ENCODE data around the gene VPS16. TPM values are rescaled to one million over a fixed set of nuclear protein-coding genes. Genes with fewer than 3 reads are reported as not detected.

VPS16 gene
- total and polyA plus RNA-seq, 2 of the 8 experiments (the other 6 are each of a cell fraction or from before 2014, with no cell fraction given) = 23.8 to 25.9 TPM

DNA sequence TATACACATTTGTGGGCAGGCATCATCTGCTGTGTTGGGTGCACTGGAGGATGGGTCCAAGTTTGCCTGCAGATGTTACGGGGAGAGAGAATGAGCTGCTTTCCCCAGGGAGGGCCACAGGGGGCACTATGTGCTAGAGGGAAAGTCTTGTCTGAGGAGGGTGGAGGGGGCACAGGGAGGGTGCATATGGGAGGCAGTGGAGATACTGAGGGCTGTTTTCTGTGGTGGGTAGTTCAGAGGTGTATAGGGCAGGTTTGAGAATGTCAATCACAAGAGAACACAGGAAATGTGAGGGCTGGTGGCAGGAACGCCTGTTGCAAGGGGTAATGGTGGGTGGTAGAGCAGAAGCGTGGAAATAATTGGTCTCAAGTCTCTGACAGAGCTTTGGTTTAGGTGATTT is 25.1 kb downstream of the VPS16 start:
- H2AFZ ChIP-seq (ENCODE audit: low read length) = no peak overlapping the region
- DNase-seq (ENCODE audit: low read depth in 1 of 2, low spot score in 2 of 2) = peak in 1 of 2 experiments; percentile 73
- H2BK12ac ChIP-seq (ENCODE audit: low read depth, low read length) = no peak overlapping the region
- 82% methylated on average over 3 of the region's 3 CpGs; no CpG with 5 or more reads in 1 of the 2 experiments for WGBS, 2 experiments (ENCODE audit: extremely low coverage in 1 of 2, insufficient coverage in 1 of 2, insufficient read length in 1 of 2, insufficient replicate concordance in 2 of 2, low coverage in 1 of 2, low lambda C conversion rate in 2 of 2, missing lambda C conversion rate in 1 of 2)
- H2AK5ac ChIP-seq (ENCODE audit: low read depth, low read length) = no peak overlapping the region
- H3K9me3 ChIP-seq (ENCODE audit: insufficient read depth in 2 of 2, low read depth in 1 of 2, low read length in 1 of 2) = no peaks in the 10 kb centered on the region
- no peaks in the 10 kb centered on the region for H3K79me1 ChIP-seq (ENCODE audit: low read depth, low read length)
- no peak overlapping the region for H3K14ac ChIP-seq (ENCODE audit: insufficient read length)
- no peaks in the 10 kb centered on the region; a peak in 1 of 7 replicates for H3K4me1 ChIP-seq (replicated peaks in 1 of 4; ENCODE audit: control insufficient read depth in 3 of 4, insufficient read depth in 4 of 4, low read length in 3 of 4)
- no peak overlapping the region for H3K4me2 ChIP-seq (ENCODE audit: insufficient read depth in 1 of 2, low read depth in 2 of 2, low read length in 2 of 2)
- peaks cover 0 to 3% of the 10 kb centered on the region in 2 experiments for H4K20me1 ChIP-seq (replicated peaks in 1 of 2; ENCODE audit: control insufficient read depth in 1 of 2, insufficient read depth in 2 of 2, low read length in 2 of 2)
- H3K23me2 ChIP-seq (ENCODE audit: low read depth, low read length) = no peaks in the 10 kb centered on the region
- no peak overlapping the region for H2BK120ac ChIP-seq (replicated peaks; ENCODE audit: low read depth, low read length)
- no peak overlapping the region for H2BK20ac ChIP-seq (ENCODE audit: low read length)
- H3K27me3 ChIP-seq (replicated peaks in 1 of 4; ENCODE audit: control insufficient read depth in 3 of 4, extremely low read depth in 1 of 4, insufficient read depth in 3 of 4, low read length in 3 of 4) = no peaks in the 10 kb centered on the region; a peak in 2 of 7 replicates
- H3K56ac ChIP-seq (replicated peaks; ENCODE audit: insufficient read length, low read depth, low read length) = no peak overlapping the region
- no peak overlapping the region for H4K8ac ChIP-seq (ENCODE audit: extremely low read depth, insufficient read depth, low read length)
- CTCF ChIA-PET (ENCODE audit: partially characterized antibody) = interaction anchor here (0.5 to 4.6 kb wide), 43 partner anchors 11 to 425 kb away, joined by 3 to 23 read pairs (median 4); partner anchors contain the start of genes CPXM1 and GNRH2
- no peak overlapping the region for H3K4ac ChIP-seq (replicated peaks; ENCODE audit: insufficient read length, low read depth, low read length)
- no peak overlapping the region for H3K27ac ChIP-seq (ENCODE audit: low read depth, low read length)
- POLR2A ChIA-PET (ENCODE audit: partially characterized antibody) = interaction anchor here (0.6 to 1.5 kb wide), 3 partner anchors 13 to 473 kb away, joined by 3 read pairs; no protein-coding TSS in a partner anchor
- H3K9ac ChIP-seq (replicated peaks in 1 of 4; ENCODE audit: extremely low read depth in 1 of 4, low read depth in 3 of 4, low read length in 3 of 4) = no peak overlapping the region
- TF ChIP-seq RAD21 (IDR thresholded peaks at IDR 0.05 in 1 of 2, conservative IDR thresholded peaks at IDR 0.05 in 1 of 2; ENCODE audit: low read depth in 2 of 2, low read length in 2 of 2) (peak; percentile 74 to 76), TEAD4 (IDR thresholded peaks at IDR 0.05; ENCODE audit: low read depth, low read length) (no peak), SAP30 (IDR thresholded peaks at IDR 0.05; ENCODE audit: insufficient read depth, insufficient replicate concordance, low read length) (no peak), CBX5 (IDR thresholded peaks at IDR 0.05; ENCODE audit: low read depth, low read length) (no peak)
- TF ChIP-seq, protein P1, sequence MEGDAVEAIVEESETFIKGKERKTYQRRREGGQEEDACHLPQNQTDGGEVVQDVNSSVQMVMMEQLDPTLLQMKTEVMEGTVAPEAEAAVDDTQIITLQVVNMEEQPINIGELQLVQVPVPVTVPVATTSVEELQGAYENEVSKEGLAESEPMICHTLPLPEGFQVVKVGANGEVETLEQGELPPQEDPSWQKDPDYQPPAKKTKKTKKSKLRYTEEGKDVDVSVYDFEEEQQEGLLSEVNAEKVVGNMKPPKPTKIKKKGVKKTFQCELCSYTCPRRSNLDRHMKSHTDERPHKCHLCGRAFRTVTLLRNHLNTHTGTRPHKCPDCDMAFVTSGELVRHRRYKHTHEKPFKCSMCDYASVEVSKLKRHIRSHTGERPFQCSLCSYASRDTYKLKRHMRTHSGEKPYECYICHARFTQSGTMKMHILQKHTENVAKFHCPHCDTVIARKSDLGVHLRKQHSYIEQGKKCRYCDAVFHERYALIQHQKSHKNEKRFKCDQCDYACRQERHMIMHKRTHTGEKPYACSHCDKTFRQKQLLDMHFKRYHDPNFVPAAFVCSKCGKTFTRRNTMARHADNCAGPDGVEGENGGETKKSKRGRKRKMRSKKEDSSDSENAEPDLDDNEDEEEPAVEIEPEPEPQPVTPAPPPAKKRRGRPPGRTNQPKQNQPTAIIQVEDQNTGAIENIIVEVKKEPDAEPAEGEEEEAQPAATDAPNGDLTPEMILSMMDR (IDR thresholded peaks at IDR 0.05; ENCODE audit: control extremely low read depth in 1 of 3, insufficient read depth in 1 of 3, low read depth in 1 of 3, low read length in 3 of 3) = peak; percentile 66 to 74 (median 72)
- TF ChIP-seq, protein P2, sequence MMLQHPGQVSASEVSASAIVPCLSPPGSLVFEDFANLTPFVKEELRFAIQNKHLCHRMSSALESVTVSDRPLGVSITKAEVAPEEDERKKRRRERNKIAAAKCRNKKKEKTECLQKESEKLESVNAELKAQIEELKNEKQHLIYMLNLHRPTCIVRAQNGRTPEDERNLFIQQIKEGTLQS (IDR thresholded peaks at IDR 0.05; ENCODE audit: insufficient read depth, low read depth, low read length) = no peak
- H3K18ac ChIP-seq (ENCODE audit: extremely low read depth, low read length) = no peak overlapping the region
- H3K79me2 ChIP-seq (ENCODE audit: control insufficient read depth in 1 of 2, insufficient read depth in 2 of 2, low read length in 2 of 2) = no peaks in the 10 kb centered on the region
- no peak overlapping the region for H4K91ac ChIP-seq (replicated peaks; ENCODE audit: insufficient read length, low read length)
- H3K36me3 ChIP-seq (ENCODE audit: control insufficient read depth in 2 of 4, insufficient read depth in 4 of 4, low read length in 3 of 4) = no peaks in the 10 kb centered on the region; a peak in 1 of 8 replicates
- H2BK15ac ChIP-seq (ENCODE audit: low read length) = no peak overlapping the region
- no peak overlapping the region for H3K4me3 ChIP-seq (ENCODE audit: extremely low read depth in 1 of 4, insufficient read depth in 2 of 4, low read depth in 3 of 4, low read length in 4 of 4)
- no peak overlapping the region for H3K23ac ChIP-seq (ENCODE audit: insufficient read length)
- no peak for FAIRE-seq
- no peak overlapping the region for H4K5ac ChIP-seq (ENCODE audit: insufficient read length, low read depth, low read length)
- H2BK5ac ChIP-seq (ENCODE audit: low read depth, low read length) = no peak overlapping the region
